Smooth muscle cell (in vitro differentiated cells): ENCODE results near the gene NUDT2. TPM values are rescaled to one million over a fixed set of nuclear protein-coding genes. Genes with fewer than 3 reads are reported as not detected.
"Not testable (repeated sequence)": the region's sequence is repeated elsewhere in the genome, so short reads cannot be mapped to it uniquely, and the experiment has no call there.

Experiments
- DNase-seq: peaks from one replicate; lab custom pipeline; 2025; ENCODE audit not compliant: unreplicated experiment; lab: John Stamatoyannopoulos, UW
- H2AFZ ChIP-seq: fragments of 200-600 bp; sonication (generic); 2 replicates; pipeline ENCODE4 v1.6.0; 2016; ENCODE audit warnings: antibody characterized with exemption, low read depth, mild to moderate bottlenecking
- H3F3A ChIP-seq: fragments of 200-600 bp; sonication (generic); 2 replicates; pipeline ENCODE4 v1.6.0; 2017; ENCODE audit warnings: antibody characterized with exemption, low read depth
- H3K27ac ChIP-seq: fragments of 200-600 bp; sonication (generic); 2 replicates; pipeline ENCODE4 v1.5.1; 2016; ENCODE audit warnings: low read depth, mild to moderate bottlenecking
- H3K27me3 ChIP-seq: fragments of 200-600 bp; sonication (generic); 2 replicates; pipeline ENCODE4 v1.6.1; 2016; ENCODE audit warnings: low read depth, mild to moderate bottlenecking
- H3K36me3 ChIP-seq: fragments of 200-600 bp; sonication (generic); 2 replicates; pipeline ENCODE4 v1.5.1; 2016; ENCODE audit warnings: low read depth
- H3K4me1 ChIP-seq: fragments of 200-600 bp; sonication (generic); 2 replicates; pipeline ENCODE4 v1.5.1; 2016; ENCODE audit warnings: low read depth
- H3K4me2 ChIP-seq: fragments of 200-600 bp; sonication (generic); 2 replicates; pipeline ENCODE4 v1.6.0; 2016; ENCODE audit warnings: mild to moderate bottlenecking
- H3K4me3 ChIP-seq: fragments of 200-600 bp; sonication (generic); 2 replicates; pipeline ENCODE4 v1.5.1; 2016; ENCODE audit warnings: mild to moderate bottlenecking
- H3K79me2 ChIP-seq: fragments of 200-600 bp; sonication (generic); 2 replicates; pipeline ENCODE4 v1.6.0; 2016; ENCODE audit warnings: low read depth, mild to moderate bottlenecking
- H3K9ac ChIP-seq: fragments of 200-600 bp; sonication (generic); 2 replicates; pipeline ENCODE4 v1.6.0; 2016; ENCODE audit warnings: low read depth
- H3K9me3 ChIP-seq: fragments of 200-600 bp; sonication (generic); replicated peaks from 2 replicates; pipeline ENCODE4 v1.5.1; 2016; ENCODE audit warnings: low read depth
- H4K20me1 ChIP-seq: fragments of 200-600 bp; sonication (generic); 2 replicates; pipeline ENCODE4 v1.6.0; 2016; ENCODE audit warnings: low read depth
- WGBS: methylation state at CpG from one replicate; pipeline ENCODE4 v1.1.7; 2016; ENCODE audit warnings: low lambda C conversion rate; 5-methylcytosine and 5-hydroxymethylcytosine counted together
- polyA plus RNA-seq: library from polyadenylated mRNA; unstranded; fragments of >200 nt; fragmentation: Nextera tagmentation; extraction: Ambion mirVana; gene quantifications from 2 replicates; pipeline ENCODE4 v1.2.1, GENCODE V29; 2016
- total RNA-seq: library from RNA; depleted of rRNA; stranded (reverse); fragments of >200 nt; gene quantifications from 2 replicates; pipeline ENCODE4 v1.2.3, GENCODE V29; 2014
- TF ChIP-seq, protein P1 (sequence below): fragments of 200-600 bp; sonication (generic); IDR thresholded peaks from 2 replicates; pipeline ENCODE4 v1.5.1; 2017; ENCODE audit warnings: borderline replicate concordance, mild to moderate bottlenecking, antibody characterized with exemption; ENCODE audit not compliant: insufficient read depth, poor library complexity, severe bottlenecking

NUDT2 gene
- total and polyA plus RNA-seq, 2 experiments from 2014 or later: 28.1 to 36.1 TPM

DNA sequence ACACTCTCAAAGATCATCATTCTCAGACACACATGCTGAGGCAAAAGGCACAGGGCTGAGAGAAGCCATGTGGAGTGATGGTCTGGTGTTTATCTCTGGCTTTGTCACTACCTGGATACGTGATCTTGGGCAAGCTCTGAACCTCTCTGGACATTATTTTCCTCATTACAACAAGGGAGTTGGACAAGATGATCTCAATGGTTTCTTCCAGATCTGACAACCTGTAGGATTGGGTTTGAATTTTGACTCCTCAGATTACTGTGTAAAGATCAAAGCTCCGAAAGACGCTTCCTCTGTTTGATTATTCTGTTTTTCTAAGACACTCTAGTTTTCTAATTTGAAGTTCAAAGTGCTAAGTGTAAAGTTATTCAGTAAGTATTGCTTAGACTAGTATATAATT lies 20.0 kb downstream of the NUDT2 start:
- Histone ChIP-seq H3K27me3 (no peaks in the 10 kb centered on the region), H2AFZ (no peak overlapping the region), H3K9ac (no peak overlapping the region), H3K27ac (no peak overlapping the region), H3K9me3 (no peaks in the 10 kb centered on the region), H3K36me3 (no peaks in the 10 kb centered on the region), H3K4me1 (no peaks in the 10 kb centered on the region), H3K79me2 (no peaks in the 10 kb centered on the region), H3F3A (no peaks in the 10 kb centered on the region), H4K20me1 (no peaks in the 10 kb centered on the region), H3K4me3 (no peak overlapping the region), H3K4me2 (no peak overlapping the region)
- WGBS: 100% methylated on average over 3 of the region's 3 CpGs
- DNase-seq: no peak
- TF ChIP-seq, protein P1, sequence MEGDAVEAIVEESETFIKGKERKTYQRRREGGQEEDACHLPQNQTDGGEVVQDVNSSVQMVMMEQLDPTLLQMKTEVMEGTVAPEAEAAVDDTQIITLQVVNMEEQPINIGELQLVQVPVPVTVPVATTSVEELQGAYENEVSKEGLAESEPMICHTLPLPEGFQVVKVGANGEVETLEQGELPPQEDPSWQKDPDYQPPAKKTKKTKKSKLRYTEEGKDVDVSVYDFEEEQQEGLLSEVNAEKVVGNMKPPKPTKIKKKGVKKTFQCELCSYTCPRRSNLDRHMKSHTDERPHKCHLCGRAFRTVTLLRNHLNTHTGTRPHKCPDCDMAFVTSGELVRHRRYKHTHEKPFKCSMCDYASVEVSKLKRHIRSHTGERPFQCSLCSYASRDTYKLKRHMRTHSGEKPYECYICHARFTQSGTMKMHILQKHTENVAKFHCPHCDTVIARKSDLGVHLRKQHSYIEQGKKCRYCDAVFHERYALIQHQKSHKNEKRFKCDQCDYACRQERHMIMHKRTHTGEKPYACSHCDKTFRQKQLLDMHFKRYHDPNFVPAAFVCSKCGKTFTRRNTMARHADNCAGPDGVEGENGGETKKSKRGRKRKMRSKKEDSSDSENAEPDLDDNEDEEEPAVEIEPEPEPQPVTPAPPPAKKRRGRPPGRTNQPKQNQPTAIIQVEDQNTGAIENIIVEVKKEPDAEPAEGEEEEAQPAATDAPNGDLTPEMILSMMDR: no peak

DNA sequence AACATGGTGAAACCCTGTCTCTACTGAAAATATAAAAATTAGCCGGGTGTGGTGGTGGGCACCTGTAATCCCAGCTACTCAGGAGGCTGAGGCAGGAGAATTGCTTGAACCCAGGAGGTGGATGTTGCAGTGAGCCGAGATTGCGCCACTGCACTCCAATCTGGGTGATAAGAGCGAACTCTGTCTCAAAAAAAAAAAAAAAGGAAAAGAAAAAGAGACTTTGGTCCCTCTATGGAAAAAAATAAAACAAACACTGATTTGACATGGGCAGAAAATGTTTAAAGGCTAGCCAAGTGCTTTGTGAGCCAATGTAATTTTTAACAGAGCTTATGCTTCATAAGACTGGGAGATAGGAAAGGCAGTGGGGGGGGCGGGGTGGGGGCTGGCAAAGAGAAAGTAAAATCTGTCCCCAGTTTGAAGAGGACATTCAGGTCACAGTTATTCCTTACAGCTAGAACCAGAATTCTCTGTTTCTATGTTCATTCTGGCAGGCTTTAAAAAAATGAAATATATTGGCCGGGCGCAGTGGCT lies 22.8 kb downstream of the NUDT2 start:
- 88% methylated on average over 7 of the region's 7 CpGs for WGBS
- not testable (repeated sequence) for H3K4me3 ChIP-seq

DNA sequence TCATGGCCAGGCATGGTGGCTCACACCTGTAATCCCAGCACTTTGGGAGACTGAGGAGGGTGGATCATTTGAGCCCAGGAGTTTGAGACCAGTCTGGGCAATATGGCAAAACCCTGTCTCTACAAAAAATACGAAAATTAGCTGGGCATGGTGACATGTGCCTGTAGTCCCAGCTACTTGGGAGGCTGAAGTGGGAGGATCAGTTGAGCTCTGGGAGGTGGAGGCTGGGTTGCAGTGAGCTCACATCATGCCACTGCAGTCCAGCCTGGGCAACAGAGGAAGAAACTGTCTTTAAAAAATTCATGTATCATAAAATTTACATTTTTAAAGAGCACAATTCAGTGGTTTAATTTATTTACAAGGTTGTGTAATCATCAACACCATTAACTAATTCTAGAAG lies 23.6 kb downstream of the NUDT2 start:
- not testable (repeated sequence) for H4K20me1 ChIP-seq, H3K79me2 ChIP-seq, H3K9me3 ChIP-seq, H3K36me3 ChIP-seq, H3K9ac ChIP-seq, H3K4me3 ChIP-seq, H2AFZ ChIP-seq, H3K27ac ChIP-seq, DNase-seq, H3F3A ChIP-seq, H3K4me2 ChIP-seq, H3K27me3 ChIP-seq, H3K4me1 ChIP-seq
- WGBS: 89% methylated on average over 1 of the region's 1 CpG

More for the DNA sequence above, 22.8 kb downstream of the NUDT2 start:
- H3F3A ChIP-seq, DNase-seq, H4K20me1 ChIP-seq, H3K4me2 ChIP-seq, H3K9me3 ChIP-seq, H3K9ac ChIP-seq, H2AFZ ChIP-seq, H3K4me1 ChIP-seq, H3K27ac ChIP-seq, H3K79me2 ChIP-seq, H3K36me3 ChIP-seq, H3K27me3 ChIP-seq: not testable (repeated sequence)

DNA sequence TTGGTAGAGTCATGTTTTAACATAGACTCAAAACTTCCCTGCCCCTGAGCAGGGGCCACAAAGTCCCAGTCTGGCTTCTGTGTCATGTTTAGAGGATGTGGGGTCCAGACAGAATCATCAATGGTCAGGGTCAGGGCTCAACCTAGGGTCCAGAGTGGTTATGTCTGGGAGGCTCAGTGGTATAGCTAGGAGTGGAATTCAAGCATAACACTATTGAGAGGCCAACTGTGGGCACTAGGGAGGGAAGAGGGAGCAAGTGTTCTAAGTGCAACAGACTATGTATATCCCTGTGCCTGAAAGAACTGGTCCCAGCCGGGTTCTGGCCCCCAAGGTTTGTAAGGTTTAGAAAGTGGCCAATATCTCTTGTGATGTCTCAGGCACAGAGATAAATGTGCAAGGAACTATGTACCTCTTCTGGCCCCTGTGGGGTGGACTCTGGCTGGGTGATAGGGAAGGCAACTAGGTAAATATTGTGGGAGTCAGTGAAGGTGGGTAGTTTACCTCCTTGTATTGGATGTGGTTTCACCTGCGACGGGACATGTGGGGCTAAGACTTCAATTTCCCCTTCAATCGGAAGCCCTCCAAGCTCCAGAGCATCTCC lies 33.3 kb downstream of the NUDT2 start:
- no peak overlapping the region for H2AFZ ChIP-seq
- no peaks in the 10 kb centered on the region for H4K20me1 ChIP-seq

More for the DNA sequence above, 33.3 kb downstream of the NUDT2 start:
- H3K27ac ChIP-seq: no peak overlapping the region
- no peak overlapping the region for H3K9ac ChIP-seq
- H3K79me2 ChIP-seq: no peaks in the 10 kb centered on the region
- no peaks in the 10 kb centered on the region for H3K9me3 ChIP-seq
- H3K4me2 ChIP-seq: no peak overlapping the region
- no peaks in the 10 kb centered on the region for H3K36me3 ChIP-seq
- H3K4me1 ChIP-seq: peaks cover 16% of the 10 kb centered on the region
- TF ChIP-seq, protein P1: no peak
- no peak overlapping the region for H3K4me3 ChIP-seq
- 87% methylated on average over 4 of the region's 4 CpGs for WGBS
- H3F3A ChIP-seq: no peaks in the 10 kb centered on the region
- H3K27me3 ChIP-seq: no peaks in the 10 kb centered on the region
- no peak for DNase-seq
